ENCODE data around the gene CENPF. TPM values are rescaled to one million over a fixed set of nuclear protein-coding genes. Genes with fewer than 3 reads are reported as not detected.
A peak's percentile ranks its signal among the peaks of the same experiment; 100 is the strongest.

Gene CENPF
- total and polyA plus RNA-seq, 9 of the 15 experiments (the other 6 are each of a cell fraction or from before 2014, with no cell fraction given), result 50.6 to 180 (median 98.3) TPM

- in situ Hi-C loops (cut with MboI), result no loop called here
- WGBS (ENCODE audit: insufficient coverage, low coverage, missing lambda C conversion rate), result 0% methylated on average over 8 of the region's 8 CpGs
- TF ChIP-seq, protein P1, sequence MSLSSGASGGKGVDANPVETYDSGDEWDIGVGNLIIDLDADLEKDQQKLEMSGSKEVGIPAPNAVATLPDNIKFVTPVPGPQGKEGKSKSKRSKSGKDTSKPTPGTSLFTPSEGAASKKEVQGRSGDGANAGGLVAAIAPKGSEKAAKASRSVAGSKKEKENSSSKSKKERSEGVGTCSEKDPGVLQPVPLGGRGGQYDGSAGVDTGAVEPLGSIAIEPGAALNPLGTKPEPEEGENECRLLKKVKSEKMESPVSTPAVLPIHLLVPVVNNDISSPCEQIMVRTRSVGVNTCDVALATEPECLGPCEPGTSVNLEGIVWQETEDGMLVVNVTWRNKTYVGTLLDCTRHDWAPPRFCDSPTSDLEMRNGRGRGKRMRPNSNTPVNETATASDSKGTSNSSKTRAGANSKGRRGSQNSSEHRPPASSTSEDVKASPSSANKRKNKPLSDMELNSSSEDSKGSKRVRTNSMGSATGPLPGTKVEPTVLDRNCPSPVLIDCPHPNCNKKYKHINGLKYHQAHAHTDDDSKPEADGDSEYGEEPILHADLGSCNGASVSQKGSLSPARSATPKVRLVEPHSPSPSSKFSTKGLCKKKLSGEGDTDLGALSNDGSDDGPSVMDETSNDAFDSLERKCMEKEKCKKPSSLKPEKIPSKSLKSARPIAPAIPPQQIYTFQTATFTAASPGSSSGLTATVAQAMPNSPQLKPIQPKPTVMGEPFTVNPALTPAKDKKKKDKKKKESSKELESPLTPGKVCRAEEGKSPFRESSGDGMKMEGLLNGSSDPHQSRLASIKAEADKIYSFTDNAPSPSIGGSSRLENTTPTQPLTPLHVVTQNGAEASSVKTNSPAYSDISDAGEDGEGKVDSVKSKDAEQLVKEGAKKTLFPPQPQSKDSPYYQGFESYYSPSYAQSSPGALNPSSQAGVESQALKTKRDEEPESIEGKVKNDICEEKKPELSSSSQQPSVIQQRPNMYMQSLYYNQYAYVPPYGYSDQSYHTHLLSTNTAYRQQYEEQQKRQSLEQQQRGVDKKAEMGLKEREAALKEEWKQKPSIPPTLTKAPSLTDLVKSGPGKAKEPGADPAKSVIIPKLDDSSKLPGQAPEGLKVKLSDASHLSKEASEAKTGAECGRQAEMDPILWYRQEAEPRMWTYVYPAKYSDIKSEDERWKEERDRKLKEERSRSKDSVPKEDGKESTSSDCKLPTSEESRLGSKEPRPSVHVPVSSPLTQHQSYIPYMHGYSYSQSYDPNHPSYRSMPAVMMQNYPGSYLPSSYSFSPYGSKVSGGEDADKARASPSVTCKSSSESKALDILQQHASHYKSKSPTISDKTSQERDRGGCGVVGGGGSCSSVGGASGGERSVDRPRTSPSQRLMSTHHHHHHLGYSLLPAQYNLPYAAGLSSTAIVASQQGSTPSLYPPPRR (CRISPR knock-in tag; IDR thresholded peaks at IDR 0.05; ENCODE audit: borderline replicate concordance), result no peak
- TF ChIP-seq SPI1 (IDR thresholded peaks at IDR 0.05; ENCODE audit: borderline replicate concordance, low read depth, low read length) (0 out of 2 replicates have a peak, but pooled peaks have one; percentile 31), CBFA2T3 (IDR thresholded peaks at IDR 0.05) (peak; percentile 12; the same call in 1 of the 2 replicates), TOE1 (IDR thresholded peaks at IDR 0.05; ENCODE audit: borderline replicate concordance) (no peak), TOE1 (CRISPR knock-in tag; IDR thresholded peaks at IDR 0.05; ENCODE audit: borderline replicate concordance, low read depth) (no peak)
- Histone ChIP-seq H3K9me1 (ENCODE audit: control insufficient read depth, insufficient read depth, low read length) (no peaks in the 10 kb centered on the region), H3K27me3 (ENCODE audit: control insufficient read depth in 2 of 2, insufficient read depth in 2 of 2, low read length in 2 of 2) (peaks cover 15 to 30% of the 10 kb centered on the region in 2 experiments; a peak in 4 of 5 replicates), H3K36me3 (ENCODE audit: control insufficient read depth, insufficient read depth, low read length) (no peaks in the 10 kb centered on the region), H3K4me1 (replicated peaks in 1 of 2; ENCODE audit: control insufficient read depth in 2 of 2, insufficient read depth in 2 of 2, low read length in 2 of 2) (no peaks in the 10 kb centered on the region), H3K27ac (ENCODE audit: extremely low read depth, low read depth, low read length) (no peak overlapping the region), H3K9me3 (replicated peaks; ENCODE audit: control insufficient read depth, insufficient read depth, low read depth, low read length) (no peaks in the 10 kb centered on the region), H3K79me2 (ENCODE audit: control insufficient read depth, insufficient read depth, low read length) (no peaks in the 10 kb centered on the region), H3K9ac (ENCODE audit: insufficient read depth in 1 of 2, low read depth in 2 of 2, low read length in 2 of 2) (no peak overlapping the region), H3K4me2 (ENCODE audit: insufficient read depth, low read length) (no peak overlapping the region), H4K20me1 (replicated peaks; ENCODE audit: control insufficient read depth, insufficient read depth, low read length) (no peaks in the 10 kb centered on the region), H2AFZ (ENCODE audit: low read depth, low read length) (no peak overlapping the region), H3K4me3 (no peak overlapping the region)
- POLR2A ChIA-PET, result no interaction called here
- no peak for FAIRE-seq
- intact Hi-C loops (cut with micrococcal nuclease), result no loop called here
- CTCF ChIA-PET (ENCODE audit: low intra/inter-chr PET ratio), result no interaction called here
- ATAC-seq, result peak; percentile 28; the same call in 2 of the 3 replicates
- BruUV-seq (replicated peaks), result no TSS peak
- no peak for DNase-seq (ENCODE audit: extremely low read depth in 1 of 4, low spot score in 3 of 4)
Observed at GRCh38 chr1:214557952-214558735, 44.9 kb upstream of the CENPF start.
